ENCODE data around the gene MFAP3L.
"Not testable (repeated sequence)": the region's sequence is repeated elsewhere in the genome, so short reads cannot be mapped to it uniquely, and the experiment has no call there.

The MFAP3L gene

GRCh38 chr4:170046156-170046555 is 20.0 kb upstream of the MFAP3L start:
- not testable (repeated sequence) for H3K4me1 ChIP-seq (ENCODE audit: control insufficient read depth in 1 of 2, insufficient read depth in 2 of 2, low read length in 2 of 2); H3K27me3 ChIP-seq (ENCODE audit: control insufficient read depth in 1 of 2, insufficient read depth in 2 of 2, low read length in 2 of 2); H3K9ac ChIP-seq (ENCODE audit: low read depth in 1 of 2, low read length in 2 of 2); H3K27ac ChIP-seq (ENCODE audit: low read depth, low read length); H3K4me3 ChIP-seq (ENCODE audit: low read depth in 1 of 2, low read length in 2 of 2); H3K9me3 ChIP-seq (ENCODE audit: control insufficient read depth in 1 of 2, low read length in 2 of 2); H3K36me3 ChIP-seq (ENCODE audit: control insufficient read depth in 1 of 2, insufficient read depth in 2 of 2, low read length in 2 of 2)

GRCh38 chr4:170040031-170040680 is 14.0 kb upstream of the MFAP3L start:
- Histone ChIP-seq H3K9me3 (ENCODE audit: control insufficient read depth in 1 of 2, low read length in 2 of 2) (no peaks in the 10 kb centered on the region), H3K27me3 (ENCODE audit: control insufficient read depth in 1 of 2, insufficient read depth in 2 of 2, low read length in 2 of 2) (no peaks in the 10 kb centered on the region), H3K36me3 (ENCODE audit: control insufficient read depth in 1 of 2, insufficient read depth in 2 of 2, low read length in 2 of 2) (no peaks in the 10 kb centered on the region), H3K4me3 (ENCODE audit: low read depth in 1 of 2, low read length in 2 of 2) (no peak overlapping the region), H3K9ac (ENCODE audit: low read depth in 1 of 2, low read length in 2 of 2) (no peak overlapping the region), H3K27ac (ENCODE audit: low read depth, low read length) (no peak overlapping the region), H3K4me1 (ENCODE audit: control insufficient read depth in 1 of 2, insufficient read depth in 2 of 2, low read length in 2 of 2) (no peaks in the 10 kb centered on the region)

- Histone ChIP-seq H3K36me3 (ENCODE audit: control insufficient read depth in 1 of 2, insufficient read depth in 2 of 2, low read length in 2 of 2) (no peaks in the 10 kb centered on the region), H3K4me3 (ENCODE audit: low read depth in 1 of 2, low read length in 2 of 2) (no peak overlapping the region), H3K27ac (ENCODE audit: low read depth, low read length) (no peak overlapping the region)
These were observed 12.6 kb upstream of the MFAP3L start for GRCh38 chr4:170038769-170039168.

GRCh38 chr4:170038232-170038631 is 12.0 kb upstream of the MFAP3L start:
- no peak overlapping the region for H3K9ac ChIP-seq (ENCODE audit: low read depth in 1 of 2, low read length in 2 of 2)
- H3K36me3 ChIP-seq (ENCODE audit: control insufficient read depth in 1 of 2, insufficient read depth in 2 of 2, low read length in 2 of 2): no peaks in the 10 kb centered on the region
- no peak overlapping the region for H3K27ac ChIP-seq (ENCODE audit: low read depth, low read length)
- no peak overlapping the region for H3K4me3 ChIP-seq (ENCODE audit: low read depth in 1 of 2, low read length in 2 of 2)
- H3K27me3 ChIP-seq (ENCODE audit: control insufficient read depth in 1 of 2, insufficient read depth in 2 of 2, low read length in 2 of 2): no peaks in the 10 kb centered on the region
- no peaks in the 10 kb centered on the region for H3K9me3 ChIP-seq (ENCODE audit: control insufficient read depth in 1 of 2, low read length in 2 of 2)
- no peaks in the 10 kb centered on the region for H3K4me1 ChIP-seq (ENCODE audit: control insufficient read depth in 1 of 2, insufficient read depth in 2 of 2, low read length in 2 of 2)

More at GRCh38 chr4:170038769-170039168, 12.6 kb upstream of the MFAP3L start:
- no peaks in the 10 kb centered on the region for H3K27me3 ChIP-seq (ENCODE audit: control insufficient read depth in 1 of 2, insufficient read depth in 2 of 2, low read length in 2 of 2)
- H3K4me1 ChIP-seq (ENCODE audit: control insufficient read depth in 1 of 2, insufficient read depth in 2 of 2, low read length in 2 of 2): no peaks in the 10 kb centered on the region
- no peak overlapping the region for H3K9ac ChIP-seq (ENCODE audit: low read depth in 1 of 2, low read length in 2 of 2)
- no peaks in the 10 kb centered on the region for H3K9me3 ChIP-seq (ENCODE audit: control insufficient read depth in 1 of 2, low read length in 2 of 2)

GRCh38 chr4:170037481-170037880 is 11.3 kb upstream of the MFAP3L start:
- no peak overlapping the region for H3K9ac ChIP-seq (ENCODE audit: low read depth in 1 of 2, low read length in 2 of 2)
- H3K9me3 ChIP-seq (ENCODE audit: control insufficient read depth in 1 of 2, low read length in 2 of 2): no peaks in the 10 kb centered on the region
- no peaks in the 10 kb centered on the region for H3K36me3 ChIP-seq (ENCODE audit: control insufficient read depth in 1 of 2, insufficient read depth in 2 of 2, low read length in 2 of 2)
- no peak overlapping the region for H3K4me3 ChIP-seq (ENCODE audit: low read depth in 1 of 2, low read length in 2 of 2)
- H3K27me3 ChIP-seq (ENCODE audit: control insufficient read depth in 1 of 2, insufficient read depth in 2 of 2, low read length in 2 of 2): no peaks in the 10 kb centered on the region
- H3K27ac ChIP-seq (ENCODE audit: low read depth, low read length): no peak overlapping the region
- no peaks in the 10 kb centered on the region for H3K4me1 ChIP-seq (ENCODE audit: control insufficient read depth in 1 of 2, insufficient read depth in 2 of 2, low read length in 2 of 2)

- Histone ChIP-seq H3K4me1 (ENCODE audit: control insufficient read depth in 1 of 2, insufficient read depth in 2 of 2, low read length in 2 of 2) (no peaks in the 10 kb centered on the region), H3K36me3 (ENCODE audit: control insufficient read depth in 1 of 2, insufficient read depth in 2 of 2, low read length in 2 of 2) (no peaks in the 10 kb centered on the region), H3K9me3 (ENCODE audit: control insufficient read depth in 1 of 2, low read length in 2 of 2) (no peaks in the 10 kb centered on the region), H3K4me3 (ENCODE audit: low read depth in 1 of 2, low read length in 2 of 2) (no peak overlapping the region), H3K27me3 (ENCODE audit: control insufficient read depth in 1 of 2, insufficient read depth in 2 of 2, low read length in 2 of 2) (no peaks in the 10 kb centered on the region), H3K9ac (ENCODE audit: low read depth in 1 of 2, low read length in 2 of 2) (no peak overlapping the region), H3K27ac (ENCODE audit: low read depth, low read length) (no peak overlapping the region)
These were observed 9.7 kb upstream of the MFAP3L start for GRCh38 chr4:170035845-170036244.

GRCh38 chr4:170035231-170035630 is 9.0 kb upstream of the MFAP3L start:
- Histone ChIP-seq H3K27me3 (ENCODE audit: control insufficient read depth in 1 of 2, insufficient read depth in 2 of 2, low read length in 2 of 2) (no peaks in the 10 kb centered on the region), H3K4me1 (ENCODE audit: control insufficient read depth in 1 of 2, insufficient read depth in 2 of 2, low read length in 2 of 2) (peaks cover 0 to 1% of the 10 kb centered on the region in 2 donors), H3K9me3 (ENCODE audit: control insufficient read depth in 1 of 2, low read length in 2 of 2) (no peaks in the 10 kb centered on the region), H3K27ac (ENCODE audit: low read depth, low read length) (no peak overlapping the region), H3K9ac (ENCODE audit: low read depth in 1 of 2, low read length in 2 of 2) (no peak overlapping the region), H3K4me3 (ENCODE audit: low read depth in 1 of 2, low read length in 2 of 2) (no peak overlapping the region), H3K36me3 (ENCODE audit: control insufficient read depth in 1 of 2, insufficient read depth in 2 of 2, low read length in 2 of 2) (no peaks in the 10 kb centered on the region)

- no peaks in the 10 kb centered on the region for H3K36me3 ChIP-seq (ENCODE audit: control insufficient read depth in 1 of 2, insufficient read depth in 2 of 2, low read length in 2 of 2)
- no peak overlapping the region for H3K27ac ChIP-seq (ENCODE audit: low read depth, low read length)
- H3K4me3 ChIP-seq (ENCODE audit: low read depth in 1 of 2, low read length in 2 of 2): no peak overlapping the region
- no peak overlapping the region for H3K9ac ChIP-seq (ENCODE audit: low read depth in 1 of 2, low read length in 2 of 2)
- peaks cover 0 to 4% of the 10 kb centered on the region in 2 donors for H3K4me1 ChIP-seq (ENCODE audit: control insufficient read depth in 1 of 2, insufficient read depth in 2 of 2, low read length in 2 of 2)
- no peaks in the 10 kb centered on the region for H3K9me3 ChIP-seq (ENCODE audit: control insufficient read depth in 1 of 2, low read length in 2 of 2)
- H3K27me3 ChIP-seq (ENCODE audit: control insufficient read depth in 1 of 2, insufficient read depth in 2 of 2, low read length in 2 of 2): no peaks in the 10 kb centered on the region
These were observed 7.8 kb upstream of the MFAP3L start for GRCh38 chr4:170033999-170034398.

GRCh38 chr4:170030121-170030520 is 3.9 kb upstream of the MFAP3L start:
- Histone ChIP-seq H3K27ac (ENCODE audit: low read depth, low read length) (no peak overlapping the region), H3K4me3 (ENCODE audit: low read depth in 1 of 2, low read length in 2 of 2) (no peak overlapping the region), H3K4me1 (ENCODE audit: control insufficient read depth in 1 of 2, insufficient read depth in 2 of 2, low read length in 2 of 2) (peaks cover 4 to 9% of the 10 kb centered on the region in 2 donors), H3K9me3 (ENCODE audit: control insufficient read depth in 1 of 2, low read length in 2 of 2) (no peaks in the 10 kb centered on the region), H3K9ac (ENCODE audit: low read depth in 1 of 2, low read length in 2 of 2) (no peak overlapping the region), H3K36me3 (ENCODE audit: control insufficient read depth in 1 of 2, insufficient read depth in 2 of 2, low read length in 2 of 2) (no peaks in the 10 kb centered on the region), H3K27me3 (ENCODE audit: control insufficient read depth in 1 of 2, insufficient read depth in 2 of 2, low read length in 2 of 2) (peaks cover 0 to 4% of the 10 kb centered on the region in 2 donors)

- Histone ChIP-seq H3K27ac (ENCODE audit: low read depth, low read length) (no peak overlapping the region), H3K36me3 (ENCODE audit: control insufficient read depth in 1 of 2, insufficient read depth in 2 of 2, low read length in 2 of 2) (no peaks in the 10 kb centered on the region), H3K9me3 (ENCODE audit: control insufficient read depth in 1 of 2, low read length in 2 of 2) (no peaks in the 10 kb centered on the region), H3K4me1 (ENCODE audit: control insufficient read depth in 1 of 2, insufficient read depth in 2 of 2, low read length in 2 of 2) (peaks cover 4 to 9% of the 10 kb centered on the region in 2 donors), H3K4me3 (ENCODE audit: low read depth in 1 of 2, low read length in 2 of 2) (peak overlapping the region; percentile 82 to 95), H3K9ac (ENCODE audit: low read depth in 1 of 2, low read length in 2 of 2) (peak overlapping the region in 1 of 2 donors; percentile 83), H3K27me3 (ENCODE audit: control insufficient read depth in 1 of 2, insufficient read depth in 2 of 2, low read length in 2 of 2) (peaks cover 0 to 6% of the 10 kb centered on the region in 2 donors)
These were observed 1.1 kb upstream of the MFAP3L start for GRCh38 chr4:170027181-170027829.
